HT1080 (cell line): Measurements from ENCODE around the gene NME1. TPM values are rescaled to one million over a fixed set of nuclear protein-coding genes. Genes with fewer than 3 reads are reported as not detected.
"Not testable (repeated sequence)": the region's sequence is repeated elsewhere in the genome, so short reads cannot be mapped to it uniquely, and the experiment has no call there.

Source experiments
- DNase-seq: peaks from one replicate; pipeline ENCODE4 v3.0.0-alpha.2; 2015; ENCODE audit warnings: low read depth
- polyA plus RNA-seq, 2 experiments: library from polyadenylated mRNA; depleted of rRNA; stranded (reverse); fragments of >200 nt; gene quantifications; 2 replicates each; pipeline ENCODE4 v1.2.3, GENCODE V29; 2015
- total RNA-seq: library from RNA; depleted of rRNA; stranded (reverse); fragments of >200 nt; shearing (Covaris generic); gene quantifications from 2 replicates; pipeline ENCODE4 v1.2.3, GENCODE V29; 2014; rRNA removed

NME1 gene
- total RNA-seq, result 418 and 504 TPM in 2 replicates
- 400 and 407 TPM in 2 replicates for polyA plus RNA-seq (2015; cell fraction: cytosol; rRNA removed)
- polyA plus RNA-seq (2015; cell fraction: nucleus; rRNA removed), result 166 and 189 TPM in 2 replicates

- DNase-seq, result peak; percentile 98
Measured at GRCh38 chr17:51153210-51154072, at the start of gene NME1. NME1 (plus strand) TSS chr17:51153559; CDS start chr17:51155655, 2,096 bp downstream.

- DNase-seq, result no peak
Measured at GRCh38 chr17:51107778-51108177, 45.6 kb upstream of the NME1 start.

- DNase-seq, result peak; percentile 20
Measured at GRCh38 chr17:51112303-51113222, 40.8 kb upstream of the NME1 start.

GRCh38 chr17:51115179-51115578 lies 38.2 kb upstream of the NME1 start:
- no peak for DNase-seq

GRCh38 chr17:51118330-51119195 lies 34.8 kb upstream of the NME1 start:
- no peak for DNase-seq

GRCh38 chr17:51119415-51120356 lies 33.7 kb upstream of the NME1 start:
- peak; percentile 52 for DNase-seq

GRCh38 chr17:51120357-51120738 lies 33.0 kb upstream of the NME1 start:
- DNase-seq, result peak; percentile 32

GRCh38 chr17:51120739-51121619 lies 32.4 kb upstream of the NME1 start, which contains the start of gene SPAG9:
SPAG9 (minus strand) TSS chr17:51120868; CDS start chr17:51120656, 212 bp downstream.
- DNase-seq, result peak; percentile 94

- peak; percentile 97 for DNase-seq
Measured at GRCh38 chr17:51121620-51122472, 31.5 kb upstream of the NME1 start.

- DNase-seq, result not testable (repeated sequence)
Measured at GRCh38 chr17:51122473-51123115, 30.8 kb upstream of the NME1 start.

GRCh38 chr17:51124640-51125503 lies 28.5 kb upstream of the NME1 start:
- DNase-seq, result no peak

- DNase-seq, result no peak
Measured at GRCh38 chr17:51128076-51128475, 25.3 kb upstream of the NME1 start.

GRCh38 chr17:51132964-51133319 lies 20.4 kb upstream of the NME1 start:
- DNase-seq, result peak; percentile 33

GRCh38 chr17:51133365-51133764 lies 20.0 kb upstream of the NME1 start:
- DNase-seq, result no peak

- no peak for DNase-seq
Measured at GRCh38 chr17:51135956-51136355, 17.4 kb upstream of the NME1 start.

GRCh38 chr17:51142597-51142996 lies 10.8 kb upstream of the NME1 start:
- DNase-seq, result no peak
